Endothelial cell of umbilical vein (primary cell): ENCODE data around the gene DGKA. TPM values are rescaled to one million over a fixed set of nuclear protein-coding genes. Genes with fewer than 3 reads are reported as not detected.

Source experiments
- BruUV-seq: library from RNA; stranded (reverse); fragments of 400-500 nt; replicated peaks from 2 replicates; lab custom pipeline; 2021; lab: Mats Ljungman, UMichigan
- CTCF ChIA-PET: fragments of 300-600, 350-600 bp; sonication (Branson Sonifier 250); formaldehyde crosslinking; loops from one replicate; lab custom pipeline; 2021; ENCODE audit warnings: antibody characterized with exemption, inconsistent platforms; lab: Charles Lee
- POLR2A ChIA-PET: fragments of 300-600, 350-600 bp; sonication (Branson Sonifier 250); formaldehyde crosslinking; loops from one replicate; lab custom pipeline; 2021; ENCODE audit warnings: antibody characterized with exemption, inconsistent platforms; lab: Charles Lee
- DNase-seq: peaks from one replicate; pipeline ENCODE4 v3.0.0-alpha.2; 2011; ENCODE audit warnings: low read depth, low spot score
- FAIRE-seq: peaks from 2 replicates; lab custom pipeline; 2011; peaks lifted over from hg19 to GRCh38; lab: Jason Lieb, UNC
- H2AFZ ChIP-seq: 2 replicates; pipeline ENCODE4 v1.6.0; 2012; ENCODE audit warnings: low read depth, low read length, control low read depth, inconsistent platforms
- H3K27ac ChIP-seq: 2 replicates; pipeline ENCODE4 v1.5.1; 2011; ENCODE audit warnings: low read depth, mild to moderate bottlenecking, control low read depth, low read length, moderate library complexity; ENCODE audit not compliant: insufficient read depth
- H3K27me3 ChIP-seq, 2 experiments: 2 replicates each; pipeline versions ENCODE4 v1.6.0 to v1.6.1; 2011; ENCODE audit warnings: low read length in 2 of 2, mixed read lengths in 1 of 2; ENCODE audit not compliant: control insufficient read depth in 2 of 2, insufficient read depth in 2 of 2
- H3K36me3 ChIP-seq, 2 experiments: 2 replicates in 1 of 2; 3 replicates in 1 of 2; pipeline ENCODE4 v1.5.1; 2011; ENCODE audit warnings: low read length in 2 of 2, mild to moderate bottlenecking in 1 of 2, moderate library complexity in 1 of 2; ENCODE audit not compliant: control insufficient read depth in 2 of 2, insufficient read depth in 2 of 2; ENCODE audit errors: extremely low read depth in 1 of 2
- H3K4me1 ChIP-seq: 3 replicates; pipeline ENCODE4 v1.5.1; 2011; ENCODE audit warnings: mild to moderate bottlenecking, low read length; ENCODE audit not compliant: control insufficient read depth, insufficient read depth; ENCODE audit errors: extremely low read depth
- H3K4me2 ChIP-seq: 2 replicates; pipeline ENCODE4 v1.6.1; 2011; ENCODE audit warnings: low read length, control low read depth, mixed read lengths; ENCODE audit not compliant: insufficient read depth
- H3K4me3 ChIP-seq, 3 experiments: fragments of 200-600 bp in 1 of 3; sonication (generic), shearing (Covaris generic) in 1 of 3; replicated peaks in 1 of 3; 2 replicates each; pipeline ENCODE4 v1.5.1; 2011 to 2016; ENCODE audit warnings: control low read depth in 3 of 3, low read length in 3 of 3, mild to moderate bottlenecking in 2 of 3, inconsistent platforms in 1 of 3, low read depth in 1 of 3, moderate library complexity in 1 of 3; ENCODE audit not compliant: insufficient read depth in 1 of 3
- H3K79me2 ChIP-seq: 2 replicates; pipeline ENCODE4 v1.6.0; 2012; ENCODE audit warnings: low read length, inconsistent platforms; ENCODE audit not compliant: control insufficient read depth, insufficient read depth
- H3K9ac ChIP-seq: replicated peaks from 2 replicates; pipeline ENCODE3; 2011; ENCODE audit warnings: low read length, control low read depth; ENCODE audit not compliant: insufficient read depth; ENCODE audit errors: extremely low read depth
- H3K9me1 ChIP-seq: replicated peaks from 3 replicates; pipeline ENCODE4 v1.6.0; 2011; ENCODE audit warnings: mild to moderate bottlenecking, low read length; ENCODE audit not compliant: control insufficient read depth, insufficient read depth; ENCODE audit errors: extremely low read depth
- H3K9me3 ChIP-seq: replicated peaks from 2 replicates; pipeline ENCODE4 v1.5.1; 2012; ENCODE audit warnings: low read length, inconsistent platforms; ENCODE audit not compliant: control insufficient read depth, insufficient read depth
- H4K20me1 ChIP-seq: replicated peaks from 2 replicates; pipeline ENCODE3; 2011; ENCODE audit warnings: mild to moderate bottlenecking, low read length; ENCODE audit not compliant: control insufficient read depth, insufficient read depth; ENCODE audit errors: extremely low read depth
- CTCF ChIP-seq, 2 donors: IDR thresholded peaks; 1 replicate in 1 of 2; 2 replicates in 1 of 2; pipeline ENCODE4 v1.5.1; 2011; ENCODE audit warnings: low read length in 2 of 2, mild to moderate bottlenecking in 2 of 2, moderate library complexity in 2 of 2, control low read depth in 1 of 2, inconsistent platforms in 1 of 2, low read depth in 1 of 2; ENCODE audit not compliant: insufficient read depth in 1 of 2; ENCODE audit errors: extremely low read depth in 1 of 2
- EZH2 ChIP-seq: IDR thresholded peaks from 2 replicates; pipeline ENCODE4 v1.6.1; 2012; ENCODE audit warnings: borderline replicate concordance, low read depth, mild to moderate bottlenecking, moderate library complexity, low read length, inconsistent platforms; ENCODE audit not compliant: severe bottlenecking
- FOS ChIP-seq: IDR thresholded peaks from 2 replicates; pipeline ENCODE4 v1.6.1; 2011; ENCODE audit warnings: mild to moderate bottlenecking, low read length, moderate library complexity, borderline replicate concordance; ENCODE audit not compliant: insufficient read depth
- GATA2 ChIP-seq: IDR thresholded peaks from 2 replicates; pipeline ENCODE4 v1.7.0; 2011; ENCODE audit warnings: low read depth, mild to moderate bottlenecking, moderate library complexity, mixed read lengths, low read length; ENCODE audit not compliant: insufficient read length, insufficient read depth
- JUN ChIP-seq: IDR thresholded peaks from 2 replicates; pipeline ENCODE4 v1.6.1; 2011; ENCODE audit warnings: borderline replicate concordance, low read depth; ENCODE audit not compliant: insufficient read length, insufficient read depth
- MAX ChIP-seq: IDR thresholded peaks from 2 replicates; pipeline ENCODE4 v1.6.1; 2011; ENCODE audit not compliant: insufficient read depth, insufficient read length
- MYC ChIP-seq: IDR thresholded peaks from one replicate; pipeline ENCODE4 v1.6.1; 2011; ENCODE audit warnings: mild to moderate bottlenecking, low read depth, low read length
- POLR2A ChIP-seq: IDR thresholded peaks from 2 replicates; pipeline ENCODE4 v1.6.1; 2012; ENCODE audit warnings: low read depth, mild to moderate bottlenecking, control low read depth, low read length
- POLR2AphosphoS5 ChIP-seq: IDR thresholded peaks from 2 replicates; pipeline ENCODE4 v1.6.1; 2012; ENCODE audit warnings: low read depth, mild to moderate bottlenecking, control low read depth, low read length, moderate library complexity; ENCODE audit not compliant: insufficient read depth
- dilution Hi-C: fragments of 300-500 bp; cut with MboI; formaldehyde crosslinking; loops from one replicate; pipeline ENCODE4 v1.15.0; 2019; ENCODE audit warnings: low sequenced_read_pairs; ENCODE audit not compliant: extremely low pct_ligation_motif_present
- intact Hi-C: fragments of 100-400 bp; cut with micrococcal nuclease; formaldehyde crosslinking; loops from one replicate; pipeline ENCODE4 v1.10.0; 2022
- polyA plus RNA-seq, 4 experiments: library from polyadenylated mRNA; depleted of rRNA in 3 of 4; stranded (reverse) in 3 of 4; unstranded in 1 of 4; fragments of >200 nt; gene quantifications; 2 replicates each; pipeline versions ENCODE4 v1.2.1 to v1.2.3, GENCODE V29; 2011 to 2012; ENCODE audit warnings: missing spikeins in 1 of 4
- total RNA-seq: library from RNA; stranded (reverse); gene quantifications from 2 replicates; pipeline ENCODE4 v1.2.3, GENCODE V29; 2021

The DGKA gene
- total and polyA plus RNA-seq, 2 donors (not counting 3 experiments of a cell fraction or from before 2014, with no cell fraction given) = 49.8 to 53.2 TPM

DNA sequence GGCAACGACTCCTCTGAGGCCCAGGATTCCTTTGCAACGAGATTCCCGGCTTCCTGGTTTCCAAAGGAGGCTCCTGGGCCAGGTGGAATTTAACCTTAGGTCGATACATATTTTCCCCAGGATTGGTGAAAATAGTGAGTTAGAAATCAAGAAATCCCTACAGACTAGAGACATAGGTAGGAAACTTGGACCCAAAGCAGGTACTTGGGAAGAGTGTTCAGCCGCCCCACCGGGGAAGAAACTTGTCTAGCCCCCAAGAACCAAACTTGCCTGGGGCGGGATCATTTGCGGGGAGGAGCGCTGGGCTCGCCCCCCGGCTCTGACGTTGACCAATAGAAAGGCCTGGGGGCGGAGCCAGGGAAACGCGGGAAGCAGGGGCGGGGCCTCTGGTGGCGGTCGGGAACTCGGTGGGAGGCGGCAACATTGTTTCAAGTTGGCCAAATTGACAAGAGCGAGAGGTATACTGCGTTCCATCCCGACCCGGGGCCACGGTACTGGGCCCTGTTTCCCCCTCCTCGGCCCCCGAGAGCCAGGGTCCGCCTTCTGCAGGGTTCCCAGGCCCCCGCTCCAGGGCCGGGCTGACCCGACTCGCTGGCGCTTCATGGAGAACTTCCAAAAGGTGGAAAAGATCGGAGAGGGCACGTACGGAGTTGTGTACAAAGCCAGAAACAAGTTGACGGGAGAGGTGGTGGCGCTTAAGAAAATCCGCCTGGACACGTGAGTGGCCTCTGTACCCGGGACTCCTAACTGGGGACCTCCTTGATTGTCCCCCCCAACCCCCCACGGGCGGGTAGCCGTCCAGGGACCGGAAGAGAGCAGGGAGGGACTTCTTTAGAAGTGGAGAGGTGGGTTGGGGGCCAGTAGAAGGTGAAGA is 35.7 kb downstream of the DGKA start, which contains the start of gene CDK2:
TSS of gene CDK2 (plus strand) at position 423 of the 874 bp plus-strand sequence. CDS start at position 602, 179 bp downstream.
- DNase-seq = peak; percentile 89
- peak within 1 kb of the TSS; percentile 85 for H3K9ac ChIP-seq
- H4K20me1 ChIP-seq = no peaks in the 10 kb centered on the region
- peaks cover 13% of the 10 kb centered on the region for H3K79me2 ChIP-seq
- TF ChIP-seq POLR2AphosphoS5 = peak; percentile 76
- TF ChIP-seq EZH2 = no peak
- TF ChIP-seq POLR2A = peak; percentile 85
- TF ChIP-seq MYC = no peak
- TSS peak; percentile 51 for BruUV-seq
- no peaks in the 10 kb centered on the region for H3K27me3 ChIP-seq
- peak within 1 kb of the TSS; percentile 48 to 68 (median 68) for H3K4me3 ChIP-seq
- H2AFZ ChIP-seq = peak within 1 kb of the TSS; percentile 98
- H3K4me1 ChIP-seq = peaks cover 15% of the 10 kb centered on the region
- FAIRE-seq = peak; percentile 91
- no peaks in the 10 kb centered on the region for H3K9me1 ChIP-seq
- dilution Hi-C loops (no loop called here), intact Hi-C loops (no loop called here)
- H3K36me3 ChIP-seq = peaks cover 1 to 3% of the 10 kb centered on the region in 2 experiments
- ChIA-PET POLR2A (no interaction called here), CTCF (no interaction called here)
- H3K4me2 ChIP-seq = peak within 1 kb of the TSS; percentile 95
- H3K27ac ChIP-seq = peak within 1 kb of the TSS; percentile 51
- H3K9me3 ChIP-seq = no peaks in the 10 kb centered on the region

- Histone ChIP-seq H3K79me2 (peaks cover 16% of the 10 kb centered on the region), H3K4me1 (peaks cover 26% of the 10 kb centered on the region), H3K4me3 (no peak overlapping the region), H4K20me1 (no peaks in the 10 kb centered on the region), H3K36me3 (peaks cover 1 to 3% of the 10 kb centered on the region in 2 experiments), H3K9me1 (no peaks in the 10 kb centered on the region), H3K9me3 (no peaks in the 10 kb centered on the region), H2AFZ (no peak overlapping the region), H3K27me3 (no peaks in the 10 kb centered on the region), H3K9ac (no peak overlapping the region), H3K4me2 (no peak overlapping the region), H3K27ac (no peak overlapping the region)
- dilution Hi-C loops = no loop called here
- DNase-seq = no peak
- no peak for FAIRE-seq
- BruUV-seq = no TSS peak
- intact Hi-C loops = no loop called here
- ChIA-PET CTCF (interaction anchor here (1.1 to 2.5 kb wide), 4 partner anchors 14 to 60 kb away, joined by 3 to 14 read pairs (median 4); partner anchors contain the start of gene SUOX), POLR2A (no interaction called here)
- TF ChIP-seq GATA2 = no peak
- TF ChIP-seq JUN = no peak
- no peak for TF ChIP-seq POLR2AphosphoS5
- no peak for TF ChIP-seq MYC
- TF ChIP-seq EZH2 = no peak
- no peak for TF ChIP-seq FOS
- TF ChIP-seq MAX = no peak
- TF ChIP-seq POLR2A = no peak
- TF ChIP-seq CTCF (IDR thresholded peaks at IDR 0.05; ENCODE audit: extremely low read depth in 1 of 2, insufficient read depth in 1 of 2, low read depth in 1 of 2, low read length in 2 of 2) = no peak
Measured at GRCh38 chr12:55969356-55969755, 38.4 kb downstream of the DGKA start.
